IPS-18a (cell line): ENCODE data around the gene EVI5.
"Not testable (repeated sequence)": the region's sequence is repeated elsewhere in the genome, so short reads cannot be mapped to it uniquely, and the experiment has no call there.

Experiments
- H3K27ac ChIP-seq: one replicate; pipeline ENCODE4 v1.5.1; 2013; ENCODE audit warnings: low read length
- H3K27me3 ChIP-seq: one replicate; pipeline ENCODE4 v1.6.1; 2013; ENCODE audit warnings: mild to moderate bottlenecking, low read length; ENCODE audit not compliant: control insufficient read depth, insufficient read depth
- H3K36me3 ChIP-seq: one replicate; pipeline ENCODE4 v1.6.1; 2013; ENCODE audit warnings: low read depth, low read length; ENCODE audit not compliant: control insufficient read depth
- H3K4me1 ChIP-seq: one replicate; pipeline ENCODE4 v1.6.1; 2013; ENCODE audit warnings: low read depth, low read length; ENCODE audit not compliant: control insufficient read depth
- H3K4me3 ChIP-seq: one replicate; pipeline ENCODE4 v1.5.1; 2013; ENCODE audit warnings: low read length
- H3K9ac ChIP-seq: one replicate; pipeline ENCODE4 v1.6.1; 2013; ENCODE audit warnings: mild to moderate bottlenecking, low read length, moderate library complexity
- H3K9me3 ChIP-seq: one replicate; pipeline ENCODE4 v1.6.1; 2013; ENCODE audit warnings: low read depth, low read length; ENCODE audit not compliant: control insufficient read depth

Gene EVI5

DNA sequence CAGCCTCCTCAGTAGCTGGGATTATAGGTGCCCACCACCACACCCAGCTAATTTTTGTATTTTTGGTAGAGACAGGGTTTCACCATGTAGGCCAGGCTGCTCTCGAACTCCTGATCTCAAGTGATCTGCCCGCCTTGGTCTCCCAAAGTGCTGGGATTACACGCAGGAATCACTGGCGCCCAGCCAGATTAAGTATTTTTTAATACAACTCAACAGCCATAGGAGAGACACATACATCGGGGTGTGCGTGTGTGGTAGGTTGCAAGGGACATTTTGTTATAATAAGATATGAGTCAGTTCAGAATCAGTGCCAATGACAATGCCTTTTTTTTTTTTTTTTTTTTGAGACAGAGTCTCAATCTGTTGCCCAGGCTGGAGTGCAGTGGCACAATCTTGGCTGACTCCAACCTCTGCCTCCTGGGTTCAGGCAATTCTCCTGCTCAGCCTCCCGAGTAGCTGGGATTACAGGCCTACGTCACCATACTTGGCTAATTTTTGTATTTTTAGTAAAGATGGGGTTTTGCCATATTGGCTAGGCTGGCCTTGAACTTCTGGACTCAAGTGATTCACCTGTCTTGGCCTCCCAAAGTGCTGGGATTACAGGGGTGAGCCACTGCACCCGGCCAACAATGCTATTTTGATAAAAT is 259.8 kb downstream of the EVI5 start:
- not testable (repeated sequence) for H3K27me3 ChIP-seq, H3K9me3 ChIP-seq, H3K4me1 ChIP-seq, H3K9ac ChIP-seq, H3K27ac ChIP-seq, H3K36me3 ChIP-seq, H3K4me3 ChIP-seq

DNA sequence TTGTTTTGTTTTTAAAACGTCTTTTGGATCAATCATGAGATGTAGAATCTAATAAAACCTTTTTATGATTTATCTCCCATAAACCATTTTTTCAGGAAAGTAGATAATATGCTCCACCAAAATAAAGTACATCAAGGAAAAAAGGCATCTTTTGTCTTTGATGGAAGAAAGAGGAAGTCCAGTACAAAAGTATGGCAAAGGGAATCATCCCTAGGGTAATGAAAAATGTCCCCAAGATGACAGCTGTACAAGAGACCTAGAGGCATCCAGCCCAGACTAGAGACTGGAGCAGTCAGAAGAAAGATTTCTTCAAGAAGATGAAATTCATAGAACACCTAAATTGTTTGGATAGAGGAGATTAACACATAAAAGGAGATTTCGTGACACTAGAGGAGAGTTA is 265.9 kb downstream of the EVI5 start:
- no peaks in the 10 kb centered on the region for H3K9me3 ChIP-seq
- no peak overlapping the region for H3K27ac ChIP-seq
- H3K4me1 ChIP-seq: no peaks in the 10 kb centered on the region
- H3K4me3 ChIP-seq: no peak overlapping the region
- H3K36me3 ChIP-seq: no peaks in the 10 kb centered on the region
- no peak overlapping the region for H3K9ac ChIP-seq
- H3K27me3 ChIP-seq: no peaks in the 10 kb centered on the region

DNA sequence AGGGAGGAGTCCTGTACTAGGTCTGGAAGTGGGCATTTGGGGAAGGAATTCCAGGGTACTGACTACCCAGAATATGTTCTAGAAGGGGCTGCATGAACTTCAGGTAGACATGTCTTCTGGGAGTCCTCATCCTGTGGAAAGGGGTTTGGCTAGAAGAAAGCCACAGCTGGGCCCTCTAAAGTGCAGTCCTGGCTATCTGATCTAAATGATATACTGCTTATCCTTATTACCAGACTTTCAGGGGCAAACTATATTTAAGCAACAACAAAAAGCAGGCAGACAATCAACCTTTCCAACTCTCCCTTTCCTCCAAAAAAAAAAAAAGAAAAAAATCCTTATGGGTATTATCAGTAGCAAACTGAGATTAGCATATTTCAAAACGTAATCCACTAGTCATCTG is 268.3 kb downstream of the EVI5 start:
- no peaks in the 10 kb centered on the region for H3K4me1 ChIP-seq
- H3K36me3 ChIP-seq: no peaks in the 10 kb centered on the region
- H3K9ac ChIP-seq: no peak overlapping the region
- H3K4me3 ChIP-seq: no peak overlapping the region
- no peaks in the 10 kb centered on the region for H3K27me3 ChIP-seq
- H3K9me3 ChIP-seq: no peaks in the 10 kb centered on the region
- no peak overlapping the region for H3K27ac ChIP-seq

DNA sequence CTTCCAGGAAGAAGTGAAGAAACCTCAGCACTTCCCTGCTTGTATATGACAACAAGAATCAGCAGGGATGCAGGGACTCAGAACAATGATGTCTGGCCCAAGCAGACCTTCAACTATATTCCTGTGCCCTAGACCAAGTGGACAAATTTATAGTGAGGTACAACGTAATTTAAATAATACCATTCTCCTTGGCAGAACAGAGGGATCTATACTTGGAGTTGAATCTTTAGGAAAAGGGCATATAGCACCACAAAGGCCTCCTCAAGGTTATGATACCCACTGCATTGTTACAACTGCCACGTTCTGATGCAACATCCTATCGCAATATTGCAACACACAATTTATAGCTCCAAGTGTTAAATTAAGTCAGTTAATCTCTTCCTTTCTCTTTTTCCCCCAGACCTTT is 269.1 kb downstream of the EVI5 start:
- Histone ChIP-seq H3K9me3 (no peaks in the 10 kb centered on the region), H3K4me3 (no peak overlapping the region), H3K4me1 (no peaks in the 10 kb centered on the region), H3K36me3 (no peaks in the 10 kb centered on the region), H3K27me3 (no peaks in the 10 kb centered on the region), H3K27ac (no peak overlapping the region), H3K9ac (no peak overlapping the region)

DNA sequence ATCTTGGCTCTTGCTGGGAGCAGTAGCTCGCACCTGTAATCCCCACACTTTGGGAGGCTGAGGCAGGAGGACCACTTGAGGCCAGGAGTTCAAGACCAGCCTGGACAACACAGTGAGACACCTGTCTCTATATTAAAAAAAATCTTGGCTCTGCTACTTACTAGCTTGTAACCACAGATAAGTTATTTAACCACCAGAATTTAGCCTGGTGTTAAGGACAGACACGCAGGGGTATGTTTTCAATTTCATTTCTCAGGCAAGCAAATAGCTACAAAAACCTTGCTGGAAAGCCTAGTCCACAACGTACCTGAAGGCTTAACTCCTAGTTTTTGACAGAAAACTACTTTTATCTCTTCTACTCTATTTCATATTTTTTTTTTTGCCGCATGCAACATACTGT is 273.4 kb downstream of the EVI5 start:
- H3K9ac ChIP-seq: no peak overlapping the region
- no peaks in the 10 kb centered on the region for H3K4me1 ChIP-seq
- H3K27me3 ChIP-seq: no peaks in the 10 kb centered on the region
- no peaks in the 10 kb centered on the region for H3K36me3 ChIP-seq
- H3K9me3 ChIP-seq: no peaks in the 10 kb centered on the region
- no peak overlapping the region for H3K4me3 ChIP-seq
- no peak overlapping the region for H3K27ac ChIP-seq

DNA sequence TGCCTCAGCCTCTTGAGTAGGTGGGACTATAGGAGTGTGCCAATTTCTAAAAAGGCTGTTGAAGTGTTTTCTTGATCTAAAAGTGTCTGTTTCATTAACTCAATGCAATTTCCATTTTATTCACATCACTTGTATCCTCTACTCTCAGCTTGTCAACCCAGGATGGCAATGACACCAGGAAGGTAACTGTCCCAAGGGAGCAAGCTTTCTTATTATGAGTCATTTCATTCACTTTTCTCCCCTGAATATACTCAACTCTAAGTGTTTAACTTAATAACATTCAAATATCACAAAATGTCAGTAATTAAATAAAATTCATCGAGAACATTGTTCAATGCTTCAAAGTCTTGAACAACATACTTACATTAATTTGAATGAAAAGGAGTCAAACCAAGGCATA is 275.3 kb downstream of the EVI5 start:
- no peak overlapping the region for H3K27ac ChIP-seq
- H3K36me3 ChIP-seq: no peaks in the 10 kb centered on the region
- no peak overlapping the region for H3K9ac ChIP-seq
- H3K4me1 ChIP-seq: no peaks in the 10 kb centered on the region
- no peaks in the 10 kb centered on the region for H3K27me3 ChIP-seq
- H3K4me3 ChIP-seq: no peak overlapping the region
- H3K9me3 ChIP-seq: no peaks in the 10 kb centered on the region

DNA sequence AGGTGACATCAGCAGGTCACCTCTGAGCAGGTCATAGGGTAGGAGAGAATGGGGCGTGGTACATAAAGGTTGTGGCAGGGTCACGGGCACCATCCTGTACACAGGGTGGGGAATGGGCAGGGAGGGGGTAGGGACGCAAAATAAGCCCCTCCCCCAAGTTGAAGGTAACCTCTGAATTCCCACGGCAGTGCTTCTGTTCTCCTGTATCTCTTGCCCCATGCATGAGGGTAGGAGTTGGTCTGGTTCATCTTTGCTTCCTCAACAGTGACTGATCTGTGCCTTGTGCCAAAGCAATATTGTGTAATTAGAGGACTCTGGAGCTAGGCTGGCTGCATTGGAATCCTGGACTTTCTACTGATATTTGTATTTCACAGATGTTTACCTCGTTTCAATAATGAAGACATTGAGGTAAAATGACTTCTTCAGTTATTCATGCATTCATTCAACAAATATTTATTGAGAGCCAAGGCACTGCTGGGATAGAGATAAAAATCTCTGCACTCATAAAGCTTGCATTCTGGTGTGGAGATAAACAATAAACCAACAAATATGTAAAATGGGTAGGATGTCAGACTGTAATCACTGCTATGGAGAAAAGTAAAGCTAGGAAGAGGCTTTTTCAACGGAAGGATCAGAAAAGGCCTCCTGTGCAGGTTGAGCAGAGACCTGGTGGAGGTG is 279.8 kb downstream of the EVI5 start:
- H3K36me3 ChIP-seq: no peaks in the 10 kb centered on the region
- H3K4me1 ChIP-seq: no peaks in the 10 kb centered on the region
- no peak overlapping the region for H3K9ac ChIP-seq
- H3K27ac ChIP-seq: no peak overlapping the region
- no peak overlapping the region for H3K4me3 ChIP-seq
- no peaks in the 10 kb centered on the region for H3K27me3 ChIP-seq
- H3K9me3 ChIP-seq: no peaks in the 10 kb centered on the region

DNA sequence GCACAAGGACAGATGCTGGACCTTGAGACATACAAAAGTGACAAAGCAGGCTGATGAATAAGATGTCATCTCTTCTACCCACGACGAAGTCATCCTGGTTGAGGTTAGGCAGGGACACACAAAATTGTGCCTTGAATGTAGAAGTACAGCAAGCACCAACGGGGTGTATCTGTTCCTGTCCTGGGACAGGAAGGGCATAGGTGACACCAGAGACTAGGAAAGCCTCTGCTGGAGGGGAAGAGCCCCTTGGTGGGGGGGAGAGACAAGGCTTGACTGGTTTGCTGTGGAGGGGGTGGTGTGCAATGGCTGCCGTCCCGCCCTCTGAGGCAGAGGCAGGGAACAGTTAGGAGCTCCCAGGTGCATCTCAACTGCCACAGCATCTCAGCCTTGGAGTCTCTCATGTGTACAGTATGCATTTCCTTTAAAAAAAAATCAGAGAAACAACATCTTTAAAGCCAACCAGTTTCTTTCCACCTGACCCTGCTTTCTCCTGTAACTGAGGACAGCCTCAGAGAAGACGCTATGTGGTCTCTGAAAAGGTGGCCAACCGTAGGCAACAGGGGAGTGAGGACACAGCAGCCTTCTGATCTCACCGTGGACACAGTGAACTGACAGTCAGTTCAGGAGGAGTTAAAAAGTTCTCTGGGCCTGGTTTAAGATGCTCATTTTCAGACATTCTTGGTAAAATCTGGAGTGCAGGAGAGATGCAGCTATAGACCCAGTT is 280.5 kb downstream of the EVI5 start:
- no peaks in the 10 kb centered on the region for H3K4me1 ChIP-seq
- H3K4me3 ChIP-seq: no peak overlapping the region
- H3K9ac ChIP-seq: no peak overlapping the region

DNA sequence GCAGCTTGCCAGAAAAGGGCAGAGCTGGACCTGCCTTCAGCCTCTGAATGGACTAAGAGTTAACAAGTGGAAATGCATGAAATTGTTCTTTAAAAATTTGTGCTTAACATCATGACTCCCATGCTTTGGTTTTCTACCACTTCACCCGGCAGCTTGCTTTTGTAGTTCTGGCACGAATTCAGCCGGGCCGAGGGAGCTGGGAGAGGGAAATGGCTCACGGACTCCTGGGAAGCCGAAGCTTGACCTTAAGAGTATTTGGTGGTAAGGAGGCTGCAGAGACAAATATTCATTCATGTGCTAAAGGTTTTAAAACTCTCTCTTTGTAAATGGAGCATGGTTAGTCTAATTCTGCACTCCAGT is 281.0 kb downstream of the EVI5 start:
- Histone ChIP-seq H3K36me3 (no peaks in the 10 kb centered on the region), H3K9me3 (no peaks in the 10 kb centered on the region), H3K4me3 (no peak overlapping the region), H3K4me1 (no peaks in the 10 kb centered on the region), H3K9ac (no peak overlapping the region), H3K27ac (no peak overlapping the region), H3K27me3 (no peaks in the 10 kb centered on the region)

More for the DNA sequence above, 280.5 kb downstream of the EVI5 start:
- Histone ChIP-seq H3K36me3 (no peaks in the 10 kb centered on the region), H3K27ac (no peak overlapping the region), H3K27me3 (no peaks in the 10 kb centered on the region), H3K9me3 (no peaks in the 10 kb centered on the region)

DNA sequence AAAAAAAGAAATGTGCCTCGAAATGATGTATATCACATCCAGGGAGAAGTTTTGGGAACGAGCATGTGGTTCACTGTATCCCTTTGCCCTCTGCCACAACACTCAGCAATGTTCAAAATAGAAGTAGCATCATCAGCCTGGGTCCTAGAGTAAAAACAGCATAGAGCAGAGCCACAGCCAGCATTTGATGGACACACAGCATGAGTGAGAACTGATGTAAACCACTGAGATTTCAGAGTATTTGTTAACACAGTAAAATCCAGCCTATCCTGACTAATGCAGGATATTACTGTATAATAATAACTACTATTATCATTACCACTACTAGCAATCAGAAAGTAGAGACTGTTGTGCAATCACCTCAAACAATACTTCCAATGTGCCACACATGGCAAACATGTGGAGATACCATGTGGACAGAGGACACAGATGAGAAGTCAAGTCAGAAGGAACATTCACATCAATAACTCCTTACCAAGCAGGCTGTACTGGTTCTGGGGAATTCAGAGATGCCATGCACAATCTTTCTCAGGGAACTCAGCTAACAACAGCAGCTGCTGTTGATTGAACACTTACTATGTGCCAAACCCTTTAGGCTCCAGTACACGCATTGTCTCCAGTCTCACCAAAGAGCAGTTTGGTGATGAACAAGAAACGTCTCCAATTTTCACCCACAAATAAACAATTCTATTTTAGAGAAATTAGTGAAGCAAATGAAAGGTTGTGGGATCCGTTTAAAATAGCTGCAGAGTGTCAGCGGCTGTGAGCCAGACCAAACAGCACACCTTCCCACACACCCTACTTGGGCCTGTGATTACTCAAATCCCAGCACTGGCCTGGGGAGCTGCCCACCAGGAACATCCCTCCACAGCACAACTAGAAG is 281.6 kb downstream of the EVI5 start:
- no peaks in the 10 kb centered on the region for H3K36me3 ChIP-seq
- no peak overlapping the region for H3K27ac ChIP-seq
- H3K9ac ChIP-seq: no peak overlapping the region
- H3K9me3 ChIP-seq: no peaks in the 10 kb centered on the region
- no peaks in the 10 kb centered on the region for H3K4me1 ChIP-seq
- no peaks in the 10 kb centered on the region for H3K27me3 ChIP-seq
- no peak overlapping the region for H3K4me3 ChIP-seq

DNA sequence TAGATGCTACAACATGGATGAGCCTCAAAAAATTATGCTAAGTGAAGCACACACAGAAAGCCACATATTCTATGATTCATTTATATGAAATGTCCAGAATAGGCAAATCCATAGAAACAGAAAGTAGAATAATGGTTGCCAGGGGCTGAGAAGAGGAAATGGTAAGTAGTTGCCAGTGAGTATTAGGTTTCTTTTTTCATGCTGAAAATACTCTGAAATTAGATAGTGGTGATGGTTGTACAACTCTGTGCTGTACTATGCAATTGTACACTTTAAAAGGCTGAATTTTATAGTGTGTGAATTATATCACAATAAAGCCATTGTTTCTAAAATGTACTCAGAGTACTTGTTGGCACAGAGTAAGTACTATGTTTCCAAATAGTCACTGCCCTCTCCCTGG is 282.7 kb downstream of the EVI5 start:
- H3K27me3 ChIP-seq: no peaks in the 10 kb centered on the region
- H3K4me1 ChIP-seq: no peaks in the 10 kb centered on the region
- no peaks in the 10 kb centered on the region for H3K36me3 ChIP-seq
- H3K4me3 ChIP-seq: no peak overlapping the region
- H3K9ac ChIP-seq: no peak overlapping the region
- H3K27ac ChIP-seq: no peak overlapping the region
- no peaks in the 10 kb centered on the region for H3K9me3 ChIP-seq
